GM18498 (cell line): ENCODE measurements around the gene MAPK8.
"Not testable (repeated sequence)": the region's sequence is repeated elsewhere in the genome, so short reads cannot be mapped to it uniquely, and the experiment has no call there.

Source experiments
- ATAC-seq: cut with Tn5 transposase; IDR thresholded peaks from one replicate; pipeline ENCODE4 v1.9.1; 2021; ENCODE audit warnings: mild to moderate bottlenecking, moderate library complexity; ENCODE audit not compliant: unreplicated experiment

Gene MAPK8

GRCh38 chr10:48332871-48333216 lies 26.4 kb downstream of the MAPK8 start:
- no peak for ATAC-seq

- ATAC-seq = no peak
These were observed 27.4 kb downstream of the MAPK8 start for GRCh38 chr10:48333856-48334255.

- ATAC-seq = no peak
These were observed 29.3 kb downstream of the MAPK8 start for GRCh38 chr10:48335788-48336187.

- peak; percentile 74 for ATAC-seq
These were observed 30.6 kb downstream of the MAPK8 start for GRCh38 chr10:48336978-48337599.

GRCh38 chr10:48340734-48341133 lies 34.3 kb downstream of the MAPK8 start:
- no peak for ATAC-seq

GRCh38 chr10:48343106-48343505 lies 36.6 kb downstream of the MAPK8 start:
- ATAC-seq = no peak

GRCh38 chr10:48343921-48344598 lies 37.6 kb downstream of the MAPK8 start:
- ATAC-seq = no peak

- not testable (repeated sequence) for ATAC-seq
These were observed 39.8 kb downstream of the MAPK8 start for GRCh38 chr10:48346248-48346647.

- not testable (repeated sequence) for ATAC-seq
These were observed 41.1 kb downstream of the MAPK8 start for GRCh38 chr10:48347539-48347938.

- ATAC-seq = not testable (repeated sequence)
These were observed 41.5 kb downstream of the MAPK8 start for GRCh38 chr10:48347943-48348342.

GRCh38 chr10:48353246-48353645 lies 46.8 kb downstream of the MAPK8 start:
- ATAC-seq = no peak

GRCh38 chr10:48357631-48358030 lies 51.2 kb downstream of the MAPK8 start:
- ATAC-seq = no peak

- ATAC-seq = no peak
These were observed 51.7 kb downstream of the MAPK8 start for GRCh38 chr10:48358162-48358561.

- ATAC-seq = no peak
These were observed 52.4 kb downstream of the MAPK8 start for GRCh38 chr10:48358838-48359237.

- no peak for ATAC-seq
These were observed 54.7 kb downstream of the MAPK8 start for GRCh38 chr10:48361176-48361575.

GRCh38 chr10:48363617-48364355 lies 57.3 kb downstream of the MAPK8 start:
- peak; percentile 44 for ATAC-seq

GRCh38 chr10:48364659-48365405 lies 58.4 kb downstream of the MAPK8 start:
- ATAC-seq = no peak

GRCh38 chr10:48365668-48366067 lies 59.2 kb downstream of the MAPK8 start:
- ATAC-seq = no peak

- no peak for ATAC-seq
These were observed 59.8 kb downstream of the MAPK8 start for GRCh38 chr10:48366261-48366660.

- no peak for ATAC-seq
These were observed 63.0 kb downstream of the MAPK8 start for GRCh38 chr10:48369501-48369900.

GRCh38 chr10:48377751-48378530 lies 71.5 kb downstream of the MAPK8 start:
- ATAC-seq = no peak
